Measurements from ENCODE around the gene SMIM1.

The SMIM1 gene

DNA sequence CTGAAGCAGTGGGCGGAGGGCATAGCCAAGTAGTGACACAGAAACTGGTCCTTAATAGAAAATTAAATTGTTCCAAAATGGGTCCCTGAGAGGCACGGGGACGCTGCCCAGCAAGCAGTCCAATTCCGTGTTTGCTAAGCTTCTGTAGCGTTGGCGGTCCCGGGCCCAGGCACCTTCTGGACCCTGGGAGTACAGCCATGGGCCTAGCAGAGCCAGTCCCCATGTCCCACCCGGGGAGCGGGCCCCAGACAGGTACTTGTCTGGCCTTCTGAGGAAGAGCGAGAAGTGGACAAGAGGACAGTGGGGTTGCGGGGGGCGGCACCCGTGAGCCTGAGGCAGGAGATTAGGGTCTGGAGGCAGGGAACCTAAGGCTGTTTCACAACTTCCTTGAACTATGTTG, 31.8 kb upstream of the SMIM1 start:
- DNase-seq (ENCODE audit: low spot score) = no peak
- TF ChIP-seq, protein P1, sequence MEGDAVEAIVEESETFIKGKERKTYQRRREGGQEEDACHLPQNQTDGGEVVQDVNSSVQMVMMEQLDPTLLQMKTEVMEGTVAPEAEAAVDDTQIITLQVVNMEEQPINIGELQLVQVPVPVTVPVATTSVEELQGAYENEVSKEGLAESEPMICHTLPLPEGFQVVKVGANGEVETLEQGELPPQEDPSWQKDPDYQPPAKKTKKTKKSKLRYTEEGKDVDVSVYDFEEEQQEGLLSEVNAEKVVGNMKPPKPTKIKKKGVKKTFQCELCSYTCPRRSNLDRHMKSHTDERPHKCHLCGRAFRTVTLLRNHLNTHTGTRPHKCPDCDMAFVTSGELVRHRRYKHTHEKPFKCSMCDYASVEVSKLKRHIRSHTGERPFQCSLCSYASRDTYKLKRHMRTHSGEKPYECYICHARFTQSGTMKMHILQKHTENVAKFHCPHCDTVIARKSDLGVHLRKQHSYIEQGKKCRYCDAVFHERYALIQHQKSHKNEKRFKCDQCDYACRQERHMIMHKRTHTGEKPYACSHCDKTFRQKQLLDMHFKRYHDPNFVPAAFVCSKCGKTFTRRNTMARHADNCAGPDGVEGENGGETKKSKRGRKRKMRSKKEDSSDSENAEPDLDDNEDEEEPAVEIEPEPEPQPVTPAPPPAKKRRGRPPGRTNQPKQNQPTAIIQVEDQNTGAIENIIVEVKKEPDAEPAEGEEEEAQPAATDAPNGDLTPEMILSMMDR (IDR thresholded peaks at IDR 0.05; ENCODE audit: extremely low read depth, missing control alignments) = no peak

DNA sequence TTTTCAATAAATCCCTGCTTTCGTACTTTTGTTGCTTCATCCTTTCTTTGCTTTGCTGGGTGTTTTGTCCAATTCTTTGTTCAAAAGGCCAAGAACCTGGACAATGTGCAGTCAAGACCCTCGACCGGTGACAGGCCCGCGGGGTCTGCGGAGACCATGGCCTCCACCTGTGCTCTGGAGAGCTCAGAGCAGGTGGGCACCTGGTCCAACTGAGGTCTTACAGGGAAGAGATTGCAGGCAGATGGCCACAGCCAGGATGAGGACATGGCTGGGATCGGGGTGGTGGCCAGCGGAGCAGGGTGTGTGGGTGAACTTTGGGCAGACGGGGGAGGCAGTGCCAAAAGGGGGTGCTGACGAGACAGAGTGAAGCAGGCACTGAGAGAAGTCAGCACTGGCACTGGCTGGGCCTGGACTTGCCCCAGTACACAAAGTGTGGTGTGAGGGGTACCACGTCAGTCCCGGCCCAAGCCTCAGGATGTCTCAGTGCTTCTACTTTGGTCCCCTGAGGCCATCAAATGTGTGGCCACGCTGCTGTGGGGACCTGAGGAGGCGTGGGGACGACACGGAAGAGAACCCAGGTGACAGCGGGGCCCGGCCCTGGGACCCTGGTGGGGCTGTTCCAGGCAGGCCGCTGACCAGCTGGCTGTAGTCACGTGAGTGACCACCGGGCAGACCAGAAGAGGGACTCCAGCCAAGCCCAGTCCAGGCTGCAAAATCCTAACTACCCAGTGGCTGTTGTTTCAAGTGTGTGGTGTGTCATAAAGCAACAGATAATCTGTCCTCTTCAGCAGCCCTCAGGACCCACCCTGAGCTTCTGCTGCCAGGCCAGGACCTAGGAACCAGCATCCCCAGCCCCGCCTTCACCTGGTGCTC, 30.7 kb upstream of the SMIM1 start:
- no peak for DNase-seq (ENCODE audit: low spot score)
- TF ChIP-seq, protein P1 (IDR thresholded peaks at IDR 0.05; ENCODE audit: extremely low read depth, missing control alignments) = no peak

DNA sequence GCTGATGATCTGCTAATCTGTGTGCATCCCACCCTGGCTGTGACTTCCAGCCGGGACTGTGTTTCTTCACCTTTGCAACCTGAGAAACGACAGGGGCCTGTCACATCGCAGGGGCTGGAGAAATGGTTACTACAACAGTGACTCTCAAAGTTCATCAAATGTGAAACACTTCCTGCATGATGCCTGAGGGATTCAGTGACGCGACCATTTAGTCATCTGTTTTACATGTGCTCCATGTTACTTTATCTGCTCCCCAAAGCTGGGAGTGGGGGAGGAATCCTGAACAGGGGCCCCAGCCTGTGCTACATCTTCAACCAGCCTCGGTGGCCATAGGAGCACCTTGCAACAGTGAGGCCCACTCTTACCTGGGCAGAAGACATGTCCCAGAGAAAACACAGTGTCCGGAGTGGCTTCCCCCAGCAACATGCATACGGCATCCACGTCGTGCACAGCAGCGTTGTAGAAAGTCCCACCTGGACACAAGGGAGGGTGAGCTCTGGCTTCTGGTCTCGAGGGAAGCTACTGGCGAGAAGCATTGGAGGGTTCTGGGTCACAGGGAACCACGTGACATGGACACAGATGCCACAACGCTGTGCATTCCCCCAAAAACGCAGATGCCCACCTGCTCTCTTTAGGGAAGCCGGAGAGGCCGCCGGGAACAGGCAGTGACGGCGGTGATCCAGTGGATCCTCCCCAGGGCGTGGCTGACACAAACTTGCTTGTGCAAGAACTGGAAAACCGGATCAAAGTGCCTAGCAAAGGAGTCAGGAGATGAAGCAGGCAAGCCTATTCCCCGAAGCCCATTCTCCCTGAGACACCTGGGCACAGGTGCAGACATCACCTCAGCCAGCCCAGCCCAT, 29.9 kb upstream of the SMIM1 start:
- TF ChIP-seq, protein P1 (IDR thresholded peaks at IDR 0.05; ENCODE audit: extremely low read depth, missing control alignments) = no peak
- no peak for DNase-seq (ENCODE audit: low spot score)

DNA sequence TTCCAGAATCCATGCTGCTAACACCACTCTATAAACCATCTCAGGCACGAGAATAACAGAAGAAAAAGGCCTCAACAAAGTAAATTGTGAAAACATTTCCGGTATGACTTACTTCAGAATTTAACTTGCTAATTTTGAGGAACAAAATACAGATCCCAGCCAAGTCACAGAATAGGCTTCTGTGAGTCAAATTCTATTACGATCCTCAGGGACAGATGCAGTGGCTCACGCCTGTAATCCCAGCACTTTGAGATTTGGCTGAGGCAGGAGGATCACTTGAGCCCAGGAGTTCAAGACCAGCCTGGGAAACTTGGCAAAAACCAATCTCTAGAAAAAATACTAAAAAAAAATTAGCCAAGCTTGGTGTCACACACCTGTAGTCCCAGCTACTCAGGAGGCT, 29.1 kb upstream of the SMIM1 start:
- no peak for DNase-seq (ENCODE audit: low spot score)
- TF ChIP-seq, protein P1 (IDR thresholded peaks at IDR 0.05; ENCODE audit: extremely low read depth, missing control alignments) = no peak

DNA sequence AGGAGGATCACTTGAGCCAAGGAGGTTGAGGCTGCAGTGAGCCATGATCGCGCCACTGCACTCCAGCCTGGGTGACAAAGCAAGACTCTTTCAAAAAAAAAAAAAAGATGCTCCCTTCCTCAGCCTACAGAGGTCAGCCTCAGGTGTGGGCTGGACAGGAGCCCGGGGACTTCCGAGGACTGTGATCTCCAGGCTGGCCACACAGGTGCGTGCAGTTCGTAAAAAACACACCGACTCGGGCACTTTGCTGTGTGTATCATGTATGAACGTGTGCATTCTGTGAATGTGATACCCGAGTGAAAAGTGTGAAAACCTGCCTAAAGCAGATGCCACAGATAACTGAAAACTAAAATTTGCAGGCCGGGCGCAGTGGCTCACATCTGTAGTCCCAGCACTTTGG, 28.7 kb upstream of the SMIM1 start:
- TF ChIP-seq, protein P1 (IDR thresholded peaks at IDR 0.05; ENCODE audit: extremely low read depth, missing control alignments) = no peak

DNA sequence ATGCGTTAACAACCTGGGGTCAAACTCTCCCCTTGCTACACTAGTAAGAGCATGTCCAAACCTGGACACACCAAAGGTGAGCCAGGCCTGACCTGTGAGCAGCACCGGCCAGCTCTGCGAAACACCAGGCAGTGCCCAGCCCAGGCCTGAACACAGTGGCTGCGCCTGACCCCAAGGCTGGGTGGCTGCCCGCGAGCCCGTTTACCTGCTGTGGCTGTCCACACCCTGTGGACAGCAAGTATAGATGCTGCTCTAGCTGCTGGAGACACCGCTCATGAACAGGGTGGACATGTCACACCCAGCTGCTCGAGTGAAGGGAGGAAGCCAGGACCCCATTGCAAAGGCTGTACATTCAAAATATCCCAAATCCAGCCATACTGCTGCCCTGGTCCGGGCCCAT, 27.9 kb upstream of the SMIM1 start:
- TF ChIP-seq, protein P1 (IDR thresholded peaks at IDR 0.05; ENCODE audit: extremely low read depth, missing control alignments) = no peak
- DNase-seq (ENCODE audit: low spot score) = no peak

More for the DNA sequence above, 28.7 kb upstream of the SMIM1 start:
- DNase-seq (ENCODE audit: low spot score) = no peak

DNA sequence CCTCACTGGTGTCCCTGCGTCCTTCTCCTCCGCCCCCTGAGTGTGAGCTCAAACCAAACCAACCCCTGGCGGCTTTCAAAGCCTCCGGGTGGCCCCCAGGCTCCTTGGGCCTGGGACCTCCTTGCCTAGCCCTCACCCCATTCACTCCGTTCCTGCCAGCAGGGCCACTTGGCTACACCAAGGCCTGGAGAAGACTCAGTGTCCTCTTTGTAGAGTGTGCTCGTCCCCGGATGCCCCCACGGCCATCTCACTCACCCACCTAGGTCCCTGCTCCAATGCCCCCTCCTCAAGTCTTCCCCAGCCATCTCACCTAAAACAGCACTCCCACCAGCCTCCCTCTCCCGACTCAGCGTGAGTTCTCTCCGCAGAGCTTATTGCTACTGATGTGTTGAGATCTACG, 27.5 kb upstream of the SMIM1 start:
- no peak for DNase-seq (ENCODE audit: low spot score)
- TF ChIP-seq, protein P1 (IDR thresholded peaks at IDR 0.05; ENCODE audit: extremely low read depth, missing control alignments) = no peak

All from GM20000 (cell line).